HG02588 (cell line): ENCODE measurements around the gene APOBEC3B.
"Not testable (repeated sequence)": the region's sequence is repeated elsewhere in the genome, so short reads cannot be mapped to it uniquely, and the experiment has no call there.

Experiments used
- ATAC-seq: cut with Tn5 transposase; IDR thresholded peaks from one replicate; pipeline ENCODE4 v1.9.1; 2021; ENCODE audit warnings: mild to moderate bottlenecking, moderate library complexity; ENCODE audit not compliant: unreplicated experiment

The APOBEC3B gene

GRCh38 chr22:39024519-39025308, 42.6 kb downstream of the APOBEC3B start:
- ATAC-seq: no peak

- ATAC-seq: no peak
Measured at GRCh38 chr22:39026509-39027150, 44.5 kb downstream of the APOBEC3B start.

GRCh38 chr22:39027717-39028116, 45.6 kb downstream of the APOBEC3B start:
- no peak for ATAC-seq

GRCh38 chr22:39028281-39028680, 46.1 kb downstream of the APOBEC3B start:
- ATAC-seq: no peak

- no peak for ATAC-seq
Measured at GRCh38 chr22:39029227-39029626, 47.1 kb downstream of the APOBEC3B start.

- ATAC-seq: no peak
Measured at GRCh38 chr22:39030705-39031104, 48.6 kb downstream of the APOBEC3B start.

- ATAC-seq: not testable (repeated sequence)
Measured at GRCh38 chr22:39031434-39032295, 49.5 kb downstream of the APOBEC3B start.

GRCh38 chr22:39037071-39037470, 54.9 kb downstream of the APOBEC3B start:
- not testable (repeated sequence) for ATAC-seq

GRCh38 chr22:39039306-39040126, 57.4 kb downstream of the APOBEC3B start:
- no peak for ATAC-seq

- ATAC-seq: not testable (repeated sequence)
Measured at GRCh38 chr22:39040155-39040537, 58.0 kb downstream of the APOBEC3B start.

GRCh38 chr22:39040538-39041296, 58.6 kb downstream of the APOBEC3B start, which contains the start of gene APOBEC3F:
TSS of gene APOBEC3F (plus strand) at chr22:39040864. CDS start at chr22:39040961, 97 bp downstream.
- peak; percentile 93 for ATAC-seq

GRCh38 chr22:39041908-39042307, 59.8 kb downstream of the APOBEC3B start:
- ATAC-seq: no peak
